ENCODE measurements around the gene NOS1. TPM values are rescaled to one million over a fixed set of nuclear protein-coding genes. Genes with fewer than 3 reads are reported as not detected.

The NOS1 gene
- total RNA-seq, 1 donor from 2014 or later, result 0.11 TPM

- Mint-ChIP-seq H3K4me3 (no peak overlapping the region), H3K36me3 (no peaks in the 10 kb centered on the region), H3K4me1 (peaks cover 6% of the 10 kb centered on the region), H3K9me3 (no peaks in the 10 kb centered on the region), H3K27me3 (ENCODE audit: insufficient read depth, low read depth) (peaks cover 23% of the 10 kb centered on the region), H3K27ac (peak overlapping the region; percentile 21)
- no peaks in the 10 kb centered on the region for H3K27me3 ChIP-seq
- no peak for DNase-seq (ENCODE audit: low spot score)
- H3K4me3 ChIP-seq, result no peak overlapping the region
- H3K4me1 ChIP-seq, result peaks cover 9% of the 10 kb centered on the region
- no peak overlapping the region for H3K4me2 ChIP-seq
- H2AFZ ChIP-seq (replicated peaks), result no peak overlapping the region
- no peak overlapping the region for H3K9ac ChIP-seq
- H3K36me3 ChIP-seq, result no peaks in the 10 kb centered on the region
- no peak for TF ChIP-seq EZH2 (IDR thresholded peaks at IDR 0.05)
- no peak for TF ChIP-seq EZH2phosphoT487 (IDR thresholded peaks at IDR 0.05)
- no peak for TF ChIP-seq CTCF (IDR thresholded peaks at IDR 0.05)
- peaks cover 8% of the 10 kb centered on the region for H3F3A ChIP-seq (ENCODE audit: low read depth)
- no peaks in the 10 kb centered on the region for H3K9me3 ChIP-seq (ENCODE audit: low read depth)
- H3K27ac ChIP-seq, result no peak overlapping the region
- H3K79me2 ChIP-seq (ENCODE audit: low read depth), result no peaks in the 10 kb centered on the region
- no peaks in the 10 kb centered on the region for H4K20me1 ChIP-seq (ENCODE audit: low read depth)
Observed at GRCh38 chr12:117210266-117210918, 151.0 kb downstream of the NOS1 start.

- H3K36me3 Mint-ChIP-seq, result no peaks in the 10 kb centered on the region
Observed at GRCh38 chr12:117209626-117210025, 151.8 kb downstream of the NOS1 start.

GRCh38 chr12:117208811-117209455 is 152.5 kb downstream of the NOS1 start:
- Mint-ChIP-seq H3K4me3 (no peak overlapping the region), H3K36me3 (no peaks in the 10 kb centered on the region), H3K27ac (no peak overlapping the region), H3K4me1 (peaks cover 15% of the 10 kb centered on the region), H3K27me3 (ENCODE audit: insufficient read depth, low read depth) (peaks cover 17% of the 10 kb centered on the region), H3K9me3 (no peaks in the 10 kb centered on the region)
- Histone ChIP-seq H3K4me1 (peaks cover 9% of the 10 kb centered on the region), H3K4me2 (no peak overlapping the region), H3K4me3 (no peak overlapping the region), H3K36me3 (no peaks in the 10 kb centered on the region), H3K27ac (no peak overlapping the region), H3K9ac (no peak overlapping the region), H4K20me1 (ENCODE audit: low read depth) (no peaks in the 10 kb centered on the region), H3K79me2 (ENCODE audit: low read depth) (no peaks in the 10 kb centered on the region), H3F3A (ENCODE audit: low read depth) (peaks cover 8% of the 10 kb centered on the region), H2AFZ (replicated peaks) (no peak overlapping the region), H3K9me3 (ENCODE audit: low read depth) (no peaks in the 10 kb centered on the region), H3K27me3 (no peaks in the 10 kb centered on the region)
- TF ChIP-seq EZH2 (IDR thresholded peaks at IDR 0.05), result no peak
- TF ChIP-seq CTCF (IDR thresholded peaks at IDR 0.05), result no peak
- TF ChIP-seq EZH2phosphoT487 (IDR thresholded peaks at IDR 0.05), result no peak
- no peak for DNase-seq (ENCODE audit: low spot score)

More at GRCh38 chr12:117209626-117210025, 151.8 kb downstream of the NOS1 start:
- no peak overlapping the region for H3K4me3 ChIP-seq
- H3K9ac ChIP-seq, result no peak overlapping the region
- TF ChIP-seq CTCF (IDR thresholded peaks at IDR 0.05), result no peak
- no peak for TF ChIP-seq EZH2 (IDR thresholded peaks at IDR 0.05)
- no peak for TF ChIP-seq EZH2phosphoT487 (IDR thresholded peaks at IDR 0.05)
- H3K36me3 ChIP-seq, result no peaks in the 10 kb centered on the region
- peaks cover 8% of the 10 kb centered on the region for H3F3A ChIP-seq (ENCODE audit: low read depth)
- H3K4me1 ChIP-seq, result peaks cover 9% of the 10 kb centered on the region
- no peaks in the 10 kb centered on the region for H3K27me3 ChIP-seq
- Mint-ChIP-seq H3K27me3 (ENCODE audit: insufficient read depth, low read depth) (peaks cover 20% of the 10 kb centered on the region), H3K27ac (no peak overlapping the region), H3K4me3 (no peak overlapping the region), H3K4me1 (peaks cover 11% of the 10 kb centered on the region), H3K9me3 (no peaks in the 10 kb centered on the region)
- no peak overlapping the region for H2AFZ ChIP-seq (replicated peaks)
- H3K9me3 ChIP-seq (ENCODE audit: low read depth), result no peaks in the 10 kb centered on the region
- H3K27ac ChIP-seq, result no peak overlapping the region
- no peak for DNase-seq (ENCODE audit: low spot score)
- no peaks in the 10 kb centered on the region for H4K20me1 ChIP-seq (ENCODE audit: low read depth)
- H3K79me2 ChIP-seq (ENCODE audit: low read depth), result no peaks in the 10 kb centered on the region
- H3K4me2 ChIP-seq, result no peak overlapping the region
